Measurements from ENCODE around the gene KCNQ2.

Gene KCNQ2

DNA sequence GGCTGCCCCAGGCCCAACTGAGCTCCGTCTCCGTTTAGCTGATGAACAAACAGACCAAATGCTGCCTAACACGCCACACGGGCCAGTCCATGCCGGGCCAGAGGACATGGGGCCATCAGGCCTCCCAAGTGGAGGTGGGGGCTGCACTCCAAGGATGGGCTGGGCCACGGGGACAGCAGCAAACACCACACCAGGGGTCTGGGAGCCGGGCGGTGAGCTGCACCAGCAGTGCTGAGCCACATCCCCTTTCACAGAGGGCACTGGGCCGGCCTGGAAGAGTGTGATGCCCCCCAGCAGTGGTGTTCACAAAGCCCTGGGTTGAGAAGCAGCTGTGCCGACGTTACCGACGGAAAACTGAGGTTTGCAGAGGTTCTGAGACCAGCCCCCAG lies 2.7 kb downstream of the KCNQ2 start:
- DNase-seq = no peak

DNA sequence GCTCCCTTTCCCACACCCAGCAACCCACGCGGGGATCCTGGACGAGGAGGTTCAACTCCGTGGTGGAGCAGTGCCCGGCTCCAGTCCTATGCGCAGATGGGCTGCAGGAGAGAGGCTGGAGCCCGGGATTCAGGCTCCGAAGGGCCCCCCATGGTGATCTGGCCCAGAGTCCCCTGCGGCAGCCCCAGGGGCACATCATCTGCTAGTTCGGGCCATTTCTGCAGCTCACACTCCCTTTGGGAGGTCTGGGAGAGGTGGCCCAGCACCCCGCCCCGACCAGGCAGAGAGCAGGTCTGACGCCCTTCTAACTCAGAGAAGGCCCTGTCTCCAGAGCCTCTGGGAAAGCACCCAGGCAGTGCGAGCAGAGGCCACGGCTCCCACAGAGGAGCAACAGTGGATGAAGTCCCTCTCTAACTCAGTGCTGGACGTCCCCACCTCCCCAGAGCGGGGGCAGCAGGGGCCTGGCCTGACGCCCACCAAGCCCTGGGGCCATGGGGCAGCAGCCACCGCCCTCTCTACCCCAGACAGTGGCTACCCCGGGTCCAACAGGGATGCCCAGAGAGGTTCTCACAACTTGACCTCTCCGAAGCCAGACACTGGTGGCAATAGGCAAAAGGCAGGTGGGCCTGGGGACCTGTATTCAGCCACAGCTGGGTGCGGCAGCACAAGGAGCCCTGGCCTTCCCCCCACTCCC lies 3.3 kb downstream of the KCNQ2 start:
- DNase-seq = no peak

- no peak for DNase-seq
Measured at GRCh38 chr20:63468421-63468820, 4.0 kb downstream of the KCNQ2 start.

DNA sequence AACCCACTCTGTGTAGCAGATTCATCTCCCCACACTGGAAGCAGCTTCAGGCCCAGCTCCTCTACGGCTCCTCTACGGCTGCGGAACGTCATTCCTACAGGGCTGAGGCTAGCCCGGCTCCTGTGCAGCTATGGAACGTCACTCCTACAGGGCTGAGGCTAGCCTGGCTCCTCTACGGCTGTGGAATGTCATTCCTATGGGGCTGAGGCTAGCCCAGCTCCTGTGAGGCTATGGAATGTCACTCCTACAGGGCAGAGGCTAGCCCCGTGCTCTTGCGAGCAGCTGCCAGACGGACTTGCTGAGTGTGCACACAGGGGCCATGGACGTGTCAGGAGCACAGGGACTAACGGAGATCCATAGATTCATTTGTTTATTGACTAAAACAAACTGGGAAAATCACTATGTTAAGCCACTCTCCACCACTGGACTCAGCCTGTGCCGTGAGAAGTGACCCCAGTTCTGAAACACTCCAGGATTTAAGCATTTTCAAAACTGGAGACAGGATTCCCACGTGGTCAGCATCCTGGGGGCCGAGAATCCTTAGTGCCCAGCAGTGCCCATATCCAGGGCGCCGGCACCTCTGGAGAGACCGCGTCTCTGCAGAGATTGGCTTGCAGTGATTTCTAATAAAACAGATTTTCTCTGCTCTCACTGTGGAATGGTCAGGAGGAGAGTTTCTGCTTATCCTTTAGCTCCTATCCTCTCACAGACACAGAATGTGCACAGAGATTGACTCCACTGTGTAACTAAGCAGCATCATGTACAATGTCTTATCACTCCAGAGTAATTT lies 5.0 kb downstream of the KCNQ2 start:
- DNase-seq = no peak

DNA sequence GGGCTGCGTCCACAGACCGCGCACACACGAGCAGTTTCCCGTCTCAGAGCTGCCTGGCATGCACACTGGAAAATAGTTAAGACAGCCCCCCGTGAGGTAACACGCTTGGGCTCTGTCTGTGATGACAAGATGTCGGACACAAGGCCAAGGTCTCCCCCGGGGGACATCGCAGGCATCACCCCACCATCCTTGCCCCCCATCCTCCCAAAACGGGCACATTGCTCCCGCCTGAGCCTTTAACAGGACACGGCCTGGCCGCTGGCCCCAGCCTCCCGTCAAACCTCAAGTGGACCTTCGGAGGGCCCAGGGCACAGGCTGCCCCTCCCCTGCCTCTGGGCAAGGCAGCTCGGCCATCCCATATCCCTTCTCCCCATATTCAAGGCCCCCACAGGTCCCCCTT lies 5.6 kb downstream of the KCNQ2 start:
- no peak for DNase-seq

- no peak for DNase-seq
Measured at GRCh38 chr20:63466250-63466825, 6.1 kb downstream of the KCNQ2 start.

DNA sequence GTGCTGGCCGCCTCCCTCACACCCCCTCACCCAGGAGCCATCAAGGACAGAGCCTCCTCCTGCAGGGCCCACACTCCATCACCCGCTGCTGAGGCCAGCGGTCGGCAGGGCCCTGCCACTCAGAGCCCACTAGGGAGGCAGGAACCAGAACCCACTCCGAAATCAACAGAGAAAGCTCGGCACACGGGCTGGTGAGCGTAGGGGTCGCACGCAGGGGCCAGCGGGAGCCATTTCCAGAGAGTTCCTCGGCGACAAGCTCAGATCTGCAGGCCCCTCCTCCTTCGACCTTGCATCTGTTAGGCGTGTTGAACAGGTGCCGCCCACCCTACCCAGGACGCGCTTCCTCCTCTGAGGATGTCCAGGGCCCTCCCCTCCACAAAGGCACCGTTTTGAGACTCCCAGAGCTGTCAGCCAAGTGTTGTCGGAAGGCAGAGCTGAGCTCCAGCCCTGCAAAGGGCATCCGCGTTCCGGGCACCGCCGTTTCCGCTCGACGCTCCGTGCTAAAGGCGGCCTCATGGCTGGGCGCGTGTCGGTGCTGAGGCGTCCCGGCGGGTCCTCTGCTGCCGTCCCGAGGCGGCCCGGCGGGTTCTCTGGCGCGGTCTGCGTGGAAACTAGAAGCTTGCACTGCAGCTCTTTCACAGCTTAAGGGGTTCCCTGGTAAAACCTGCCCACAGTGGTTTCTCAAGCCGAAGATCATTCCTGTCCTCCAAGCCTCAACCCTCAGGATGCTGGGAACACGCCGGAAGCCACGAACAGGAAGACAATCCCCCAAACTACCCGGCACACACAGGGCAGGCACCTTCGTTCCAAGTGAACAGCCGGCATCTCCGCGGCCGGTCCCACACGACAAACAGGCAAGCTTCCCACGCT lies 6.8 kb downstream of the KCNQ2 start:
- no peak for DNase-seq

- no peak for DNase-seq
Measured at GRCh38 chr20:63464289-63464635, 8.2 kb downstream of the KCNQ2 start.

DNA sequence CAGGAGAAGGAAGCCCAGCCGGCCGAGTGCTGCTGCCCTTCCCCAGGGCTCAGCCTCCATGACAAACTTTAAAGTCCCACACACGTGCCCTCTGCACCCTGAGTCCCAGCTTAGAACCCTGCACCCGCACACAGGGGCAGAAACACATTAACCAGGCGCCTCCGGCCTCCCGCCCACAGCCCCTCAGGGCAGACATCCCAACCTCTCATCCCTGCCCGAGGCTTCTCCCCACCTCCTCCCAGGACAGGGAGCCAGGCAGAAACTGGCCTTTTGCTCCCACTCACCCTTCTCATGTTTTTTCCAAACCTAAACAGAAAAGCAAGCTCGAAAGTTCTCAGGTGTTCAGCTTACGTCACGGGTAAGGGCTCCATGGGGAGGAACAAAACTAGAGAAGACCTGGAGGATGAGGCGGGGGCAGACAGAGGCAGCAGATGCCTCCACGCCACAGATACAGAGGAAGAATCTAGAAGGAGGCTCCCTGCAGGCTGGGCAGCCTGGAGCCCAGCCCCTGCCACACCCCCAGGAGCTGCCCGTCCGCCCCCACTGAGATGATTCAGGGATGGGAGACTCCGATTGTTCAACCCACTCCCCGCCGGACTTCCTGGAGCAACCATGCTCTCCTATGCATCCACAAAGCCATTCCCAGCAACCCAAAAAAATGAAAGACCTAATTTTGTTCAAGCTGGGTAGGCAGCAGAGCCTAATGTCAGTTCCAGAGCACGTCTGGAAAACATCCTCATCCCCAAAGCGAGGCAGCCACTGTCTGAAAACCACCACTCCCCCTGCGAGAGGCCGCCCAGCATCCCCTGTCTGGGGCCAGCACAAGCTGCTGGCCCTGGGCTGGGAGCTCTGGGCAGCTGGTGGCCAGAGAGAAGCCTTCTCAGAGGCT lies 8.8 kb downstream of the KCNQ2 start:
- no peak for DNase-seq

- DNase-seq = no peak
Measured at GRCh38 chr20:63462244-63462643, 10.2 kb downstream of the KCNQ2 start.

DNA sequence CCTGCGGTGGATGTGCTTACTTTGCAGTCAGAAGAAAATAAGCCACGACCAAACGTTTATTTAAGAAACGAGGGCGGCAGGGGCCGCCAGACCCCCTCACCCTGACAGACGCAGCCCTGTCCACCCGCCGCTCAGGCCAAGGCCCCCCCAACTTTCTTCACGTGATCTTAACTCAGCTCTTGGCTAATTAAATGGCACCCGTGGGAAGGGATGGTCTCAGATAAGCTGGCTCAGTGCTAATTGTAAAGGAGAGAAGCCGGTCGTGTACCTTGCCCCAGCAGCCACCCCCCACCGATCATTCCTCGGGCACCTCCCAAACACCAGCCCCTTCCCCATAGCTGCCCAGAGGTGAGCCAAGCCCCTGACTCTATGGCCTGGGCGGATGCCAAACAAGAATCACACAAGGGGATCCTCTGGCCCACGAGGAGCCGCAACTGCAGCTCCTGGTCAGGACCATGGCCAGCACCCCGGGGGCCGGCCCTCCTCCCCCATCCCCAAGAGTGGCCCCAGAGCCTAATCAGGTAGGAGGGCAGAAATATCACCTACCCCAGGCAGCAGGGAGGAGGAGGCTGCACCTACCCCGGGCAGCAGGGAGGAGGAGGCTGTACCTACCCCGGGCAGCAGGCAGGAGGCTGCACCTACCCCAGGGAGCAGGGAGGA lies 11.2 kb downstream of the KCNQ2 start:
- DNase-seq = no peak

DNA sequence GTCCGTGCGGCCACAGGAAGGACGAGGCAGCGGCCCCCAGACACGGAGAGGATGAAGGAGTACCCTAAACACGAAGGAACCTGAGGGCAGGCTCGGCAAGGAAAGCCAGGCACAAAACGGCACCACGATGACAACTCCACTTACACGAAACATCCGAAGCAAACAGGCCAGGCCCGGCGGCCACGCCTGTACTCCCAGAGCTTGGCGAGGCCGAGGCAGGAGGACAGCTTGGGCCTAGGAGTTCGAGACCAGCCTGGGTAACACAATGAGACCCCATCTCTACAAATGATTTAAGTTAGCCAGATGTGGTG lies 13.4 kb downstream of the KCNQ2 start:
- DNase-seq = no peak

- no peak for DNase-seq
Measured at GRCh38 chr20:63458170-63459069, 14.0 kb downstream of the KCNQ2 start.

DNA sequence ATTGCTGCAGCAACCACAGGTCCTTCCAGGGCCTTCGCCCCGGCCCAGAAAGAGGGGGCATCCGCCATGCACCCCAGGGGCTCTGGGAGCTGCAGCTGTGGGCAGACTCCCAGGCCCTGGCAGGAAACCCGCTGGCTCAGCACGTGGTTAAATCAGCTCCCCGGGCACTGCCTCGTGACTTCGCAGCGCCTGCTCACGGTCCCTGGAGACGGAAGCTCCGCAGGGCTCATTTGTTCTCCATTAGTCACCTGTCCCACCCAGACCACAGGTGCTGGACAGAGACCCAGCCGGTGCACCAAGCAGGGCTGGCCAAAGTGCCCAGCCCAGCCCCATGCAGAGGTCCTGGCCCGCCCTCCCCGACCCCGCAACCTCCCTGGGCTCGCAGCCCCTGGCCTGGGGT lies 14.7 kb downstream of the KCNQ2 start:
- DNase-seq = peak; percentile 44

- DNase-seq = no peak
Measured at GRCh38 chr20:63456429-63457284, 15.8 kb downstream of the KCNQ2 start.

DNA sequence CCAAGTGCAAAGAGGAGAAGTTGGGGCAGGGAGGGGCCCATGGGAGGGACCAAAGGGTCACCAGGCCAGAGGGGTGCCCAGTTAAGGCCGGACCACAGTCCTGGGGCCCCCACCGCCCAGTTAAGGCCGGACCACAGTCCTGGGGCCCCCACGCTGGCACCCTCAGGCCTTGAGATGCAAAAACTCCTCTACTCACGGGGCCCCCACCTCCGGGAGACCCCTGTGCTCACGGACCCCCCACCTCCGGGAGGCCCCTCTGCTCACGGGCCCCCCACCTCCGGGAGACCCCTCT lies 16.9 kb downstream of the KCNQ2 start:
- no peak for DNase-seq

- DNase-seq = no peak
Measured at GRCh38 chr20:63454731-63455567, 17.5 kb downstream of the KCNQ2 start.

- DNase-seq = no peak
Measured at GRCh38 chr20:63452821-63453523, 19.5 kb downstream of the KCNQ2 start.

Measured in GF-D8 (cell line).